DOHH2 (cell line): ENCODE data around the gene IREB2.

Source experiments
- EZH2phosphoT487 ChIP-seq: fragments of 200-600 bp; sonication (generic); IDR thresholded peaks from 2 replicates; pipeline ENCODE4 v1.6.1; 2017; ENCODE audit warnings: borderline replicate concordance, mild to moderate bottlenecking, antibody characterized with exemption, low read length, moderate library complexity, mixed read lengths
- TF ChIP-seq, protein P1 (sequence below): fragments of 200-600 bp; sonication (generic); IDR thresholded peaks from one replicate; pipeline ENCODE4 v1.5.1; 2014; ENCODE audit warnings: antibody characterized with exemption, mild to moderate bottlenecking, low read depth, low read length; ENCODE audit not compliant: poor library complexity, severe bottlenecking

DNA sequence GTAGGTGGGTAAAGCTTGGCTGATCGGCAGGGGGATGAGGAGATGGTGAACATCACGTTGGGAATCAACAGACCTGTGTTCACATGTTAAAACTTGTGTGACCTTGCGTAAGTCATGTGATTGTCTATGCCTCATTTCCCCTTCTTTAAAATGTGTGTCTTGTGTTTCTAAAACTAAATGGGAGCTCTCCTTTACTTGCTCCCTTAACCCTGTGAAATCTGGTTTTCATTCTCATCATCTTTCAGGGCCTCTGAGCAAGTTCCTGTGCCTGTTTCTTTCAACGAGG, 29.7 kb upstream of the IREB2 start:
- TF ChIP-seq, protein P1, sequence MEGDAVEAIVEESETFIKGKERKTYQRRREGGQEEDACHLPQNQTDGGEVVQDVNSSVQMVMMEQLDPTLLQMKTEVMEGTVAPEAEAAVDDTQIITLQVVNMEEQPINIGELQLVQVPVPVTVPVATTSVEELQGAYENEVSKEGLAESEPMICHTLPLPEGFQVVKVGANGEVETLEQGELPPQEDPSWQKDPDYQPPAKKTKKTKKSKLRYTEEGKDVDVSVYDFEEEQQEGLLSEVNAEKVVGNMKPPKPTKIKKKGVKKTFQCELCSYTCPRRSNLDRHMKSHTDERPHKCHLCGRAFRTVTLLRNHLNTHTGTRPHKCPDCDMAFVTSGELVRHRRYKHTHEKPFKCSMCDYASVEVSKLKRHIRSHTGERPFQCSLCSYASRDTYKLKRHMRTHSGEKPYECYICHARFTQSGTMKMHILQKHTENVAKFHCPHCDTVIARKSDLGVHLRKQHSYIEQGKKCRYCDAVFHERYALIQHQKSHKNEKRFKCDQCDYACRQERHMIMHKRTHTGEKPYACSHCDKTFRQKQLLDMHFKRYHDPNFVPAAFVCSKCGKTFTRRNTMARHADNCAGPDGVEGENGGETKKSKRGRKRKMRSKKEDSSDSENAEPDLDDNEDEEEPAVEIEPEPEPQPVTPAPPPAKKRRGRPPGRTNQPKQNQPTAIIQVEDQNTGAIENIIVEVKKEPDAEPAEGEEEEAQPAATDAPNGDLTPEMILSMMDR = no peak
- no peak for TF ChIP-seq EZH2phosphoT487
